ENCODE measurements around the gene ZCCHC2. TPM values are rescaled to one million over a fixed set of nuclear protein-coding genes. Genes with fewer than 3 reads are reported as not detected.

Gene ZCCHC2
- total RNA-seq, 1 experiment from 2014 or later: 8.3 TPM

DNA sequence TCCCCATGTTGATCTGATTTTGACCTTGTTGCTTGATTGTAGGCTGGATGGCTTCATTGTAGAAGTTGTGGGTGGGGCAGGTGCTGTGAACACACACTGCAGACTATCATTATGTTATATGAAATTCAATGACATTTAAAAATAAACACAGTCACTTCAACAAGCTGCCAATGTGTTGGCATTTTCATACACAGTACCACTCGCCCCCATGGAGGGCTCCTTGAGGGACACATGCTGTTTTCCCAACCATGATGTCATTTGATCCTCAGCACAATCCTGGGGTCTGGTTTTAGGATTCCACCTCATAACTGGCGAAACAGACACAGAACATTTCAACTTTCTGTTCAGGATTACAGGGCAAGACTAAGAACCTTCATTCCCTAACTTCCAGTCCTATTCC, 86.9 kb downstream of the ZCCHC2 start:
- no peak for DNase-seq (ENCODE audit: low spot score)

DNA sequence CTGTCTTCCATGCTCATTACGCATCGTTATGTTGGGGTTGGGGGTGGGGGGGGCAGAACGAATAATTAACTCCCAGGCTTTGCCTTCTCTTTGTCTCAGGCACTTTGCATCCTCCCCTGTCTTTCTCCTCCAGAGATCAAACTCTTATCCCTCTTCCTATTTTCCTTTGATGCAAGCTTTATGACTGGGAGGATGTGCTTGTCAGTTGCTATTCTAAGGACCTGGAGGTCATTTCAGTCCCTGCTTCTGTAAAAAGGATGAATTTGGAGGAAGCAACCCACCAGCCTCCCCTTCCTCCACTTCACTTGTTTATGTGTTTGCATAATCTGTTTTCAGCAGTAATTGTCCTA, 87.5 kb downstream of the ZCCHC2 start:
- no peak for DNase-seq (ENCODE audit: low spot score)

DNA sequence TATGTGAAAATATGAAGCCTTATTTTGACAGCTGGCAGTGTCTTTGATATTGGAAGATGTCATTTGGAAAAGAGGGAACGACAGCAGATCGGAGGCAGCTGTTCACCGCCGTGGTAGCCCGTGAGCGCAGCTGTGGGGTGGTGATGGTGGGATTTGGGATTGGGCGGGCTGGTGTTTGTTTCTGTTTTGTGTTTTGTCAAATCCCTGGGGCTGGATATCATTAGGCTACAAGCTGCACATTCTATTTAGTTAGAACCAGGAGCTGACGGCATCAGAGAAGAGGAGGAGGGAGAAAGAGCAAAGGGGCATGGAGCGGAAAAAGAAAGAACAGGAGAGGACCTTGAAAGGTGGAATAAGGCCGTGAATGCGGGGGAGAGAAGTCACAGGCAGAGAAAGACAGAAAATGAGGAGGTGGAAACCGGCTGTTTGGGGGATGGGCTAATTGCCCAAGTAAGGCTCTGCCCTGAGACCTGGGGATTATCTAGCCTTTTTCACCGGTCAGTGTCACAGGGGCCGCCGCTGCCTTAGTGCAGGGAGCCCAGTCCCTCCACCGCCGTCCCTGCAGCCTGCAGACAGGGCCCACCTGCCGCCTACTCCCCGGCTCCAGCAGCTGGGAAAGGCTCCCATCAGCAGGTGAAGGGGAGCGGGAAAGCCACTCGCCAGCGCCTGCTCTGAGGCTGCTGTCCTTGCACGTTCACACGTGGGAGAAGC, 88.0 kb downstream of the ZCCHC2 start:
- no peak for DNase-seq (ENCODE audit: low spot score)

DNA sequence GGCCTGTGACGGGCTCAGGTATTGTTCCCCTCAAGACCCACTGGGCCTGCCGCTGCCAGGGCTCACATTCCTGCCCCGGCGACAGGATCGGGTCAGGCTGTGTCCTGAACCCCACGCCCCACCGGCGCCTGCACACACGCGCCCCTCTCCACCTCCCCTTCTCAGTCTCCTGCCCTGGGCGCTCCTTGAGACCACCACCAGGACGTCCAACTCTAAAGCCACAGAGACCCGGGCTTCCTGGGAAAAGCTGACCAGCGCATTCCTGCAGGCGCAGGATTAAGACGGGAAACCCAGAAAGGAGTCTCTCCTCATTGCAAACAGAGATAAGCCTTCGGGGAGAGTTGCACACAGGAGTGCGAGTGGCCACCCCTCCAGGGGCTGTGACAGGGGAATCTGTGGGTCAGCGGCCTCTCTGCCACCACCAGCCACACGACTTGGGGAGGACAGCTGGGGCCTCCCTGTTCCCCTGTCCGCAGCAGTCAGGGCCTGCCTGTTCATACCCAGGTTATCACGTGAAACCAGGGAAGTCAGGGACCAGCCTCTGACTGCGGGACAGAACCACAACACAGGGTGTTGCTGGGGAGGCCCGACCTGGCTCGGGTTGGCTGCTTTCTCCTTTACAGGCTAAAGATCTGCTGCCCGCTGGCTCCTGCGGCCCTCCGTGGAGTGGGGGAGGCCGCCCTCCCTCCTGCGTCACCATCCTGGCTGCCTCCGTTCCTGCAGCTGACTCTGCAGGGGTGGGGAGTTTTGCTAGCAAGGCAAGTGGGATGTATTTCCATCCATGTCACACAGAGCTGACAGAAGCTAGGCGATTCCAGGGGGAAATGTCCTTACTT, 88.8 kb downstream of the ZCCHC2 start:
- no peak for DNase-seq (ENCODE audit: low spot score)

DNA sequence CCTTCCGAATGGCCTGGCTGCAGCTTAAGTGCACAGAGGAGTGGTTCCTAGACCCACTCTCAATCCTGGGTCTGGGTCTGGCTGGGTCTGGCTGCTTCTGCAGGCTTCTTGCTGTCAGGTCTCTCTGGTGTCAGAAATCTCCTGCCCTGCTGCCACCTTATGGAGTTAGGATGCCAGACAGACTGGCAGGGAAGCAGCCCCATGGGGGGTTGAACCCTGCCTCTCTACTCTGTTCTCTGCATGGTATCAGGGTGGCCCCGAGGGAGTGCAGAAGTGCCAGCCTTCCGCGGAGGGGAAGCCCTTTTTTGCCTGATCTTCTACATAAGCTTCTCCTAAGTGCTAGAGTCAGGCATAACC, 89.4 kb downstream of the ZCCHC2 start:
- no peak for DNase-seq (ENCODE audit: low spot score)

DNA sequence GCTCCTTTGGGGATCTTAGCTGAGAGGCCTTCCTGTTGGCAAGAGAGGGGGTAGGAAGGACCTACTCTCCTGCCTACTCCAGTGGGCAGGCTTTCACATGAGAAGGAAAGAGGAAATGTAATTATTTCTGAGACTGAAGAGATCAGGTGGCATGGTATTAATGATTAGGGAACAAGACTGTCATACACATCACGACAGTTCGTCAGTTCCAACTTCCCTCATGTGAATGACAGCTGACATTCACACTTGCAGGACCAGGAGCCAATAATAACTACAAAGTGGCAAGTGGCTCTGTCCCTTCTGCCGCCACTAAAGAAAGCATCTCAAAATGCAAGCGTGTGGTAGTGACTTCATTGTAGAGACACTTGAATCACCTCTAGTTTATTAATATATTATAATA, 90.0 kb downstream of the ZCCHC2 start:
- DNase-seq (ENCODE audit: low spot score): no peak

DNA sequence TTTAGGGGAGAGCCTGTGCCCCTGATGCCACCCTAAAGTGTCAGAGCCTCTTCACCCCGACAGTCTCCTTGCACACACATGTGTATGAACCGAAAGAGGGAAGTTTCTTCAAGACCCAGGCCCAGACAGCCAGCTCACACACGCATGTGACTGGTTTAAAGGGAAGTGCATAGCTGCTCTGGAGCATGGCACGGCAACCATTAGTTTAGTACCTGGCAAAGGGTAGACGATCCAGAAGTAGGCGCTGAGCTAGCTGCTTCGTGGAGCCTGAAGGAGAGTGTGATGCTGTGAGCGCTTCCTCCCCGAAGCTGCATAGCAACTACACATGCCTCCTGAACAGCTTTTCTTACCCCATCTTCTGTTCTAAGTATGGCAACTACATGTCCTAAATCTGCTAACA, 91.7 kb downstream of the ZCCHC2 start:
- no peak for DNase-seq (ENCODE audit: low spot score)

DNA sequence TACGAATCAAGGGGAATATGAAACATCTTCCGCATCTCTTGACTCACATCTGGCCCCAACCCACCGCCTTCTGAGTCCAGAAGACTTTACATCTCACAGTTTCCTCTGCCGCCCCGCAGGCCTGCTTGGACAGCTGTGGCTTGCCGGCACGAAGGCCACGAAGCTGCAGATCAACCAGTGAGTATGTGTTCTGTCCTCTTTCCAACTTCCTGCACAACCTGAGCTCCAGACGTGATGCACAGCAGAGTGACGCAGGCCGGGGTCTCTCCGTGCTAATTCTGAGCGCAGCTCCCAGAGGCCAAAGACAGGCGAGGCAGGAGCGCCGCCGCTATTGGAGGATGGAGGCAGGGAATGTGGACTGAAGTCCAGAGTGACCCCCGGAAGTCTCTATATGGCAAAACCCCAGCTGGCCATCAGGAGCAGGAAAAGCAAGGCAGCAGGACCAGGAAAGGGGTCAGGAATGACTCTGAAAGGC, 93.5 kb downstream of the ZCCHC2 start:
- DNase-seq (ENCODE audit: low spot score): no peak

DNA sequence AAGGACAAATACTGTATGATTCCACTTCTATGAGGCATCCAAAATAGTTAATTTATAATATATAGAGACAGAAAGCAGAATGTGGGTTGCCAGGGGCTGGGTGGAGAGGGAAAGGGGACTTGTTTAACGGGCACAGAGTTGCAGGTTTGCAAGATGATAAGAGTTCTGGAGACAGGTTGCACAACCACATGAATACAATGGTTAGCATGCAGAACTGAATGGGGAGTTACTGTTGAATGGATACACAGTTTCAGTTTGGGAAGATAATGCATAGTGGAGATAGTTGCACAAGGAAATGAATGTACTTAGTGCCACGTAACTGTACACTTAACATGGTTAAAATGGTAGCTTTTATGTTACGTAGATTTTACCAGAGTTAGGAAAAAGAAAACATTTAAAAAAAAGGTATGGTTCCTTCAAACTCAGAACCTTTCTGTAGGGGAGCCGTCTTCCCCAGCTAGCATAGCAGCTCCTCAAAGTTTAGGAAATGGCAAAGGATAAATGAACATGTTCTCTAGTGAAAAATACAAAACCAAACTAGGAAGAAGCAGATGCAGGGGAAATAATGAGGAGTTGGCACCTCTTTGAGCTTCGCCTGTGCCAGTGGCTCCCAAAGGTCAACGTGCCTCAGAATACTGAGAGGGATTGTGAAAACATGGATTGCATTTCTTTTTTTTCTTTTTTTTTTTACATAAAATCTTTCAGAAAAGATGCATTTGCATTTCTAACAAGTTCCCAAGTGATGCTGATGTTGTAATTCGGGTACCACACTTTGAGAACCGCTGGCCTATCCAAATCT, 95.2 kb downstream of the ZCCHC2 start:
- DNase-seq (ENCODE audit: low spot score): no peak

DNA sequence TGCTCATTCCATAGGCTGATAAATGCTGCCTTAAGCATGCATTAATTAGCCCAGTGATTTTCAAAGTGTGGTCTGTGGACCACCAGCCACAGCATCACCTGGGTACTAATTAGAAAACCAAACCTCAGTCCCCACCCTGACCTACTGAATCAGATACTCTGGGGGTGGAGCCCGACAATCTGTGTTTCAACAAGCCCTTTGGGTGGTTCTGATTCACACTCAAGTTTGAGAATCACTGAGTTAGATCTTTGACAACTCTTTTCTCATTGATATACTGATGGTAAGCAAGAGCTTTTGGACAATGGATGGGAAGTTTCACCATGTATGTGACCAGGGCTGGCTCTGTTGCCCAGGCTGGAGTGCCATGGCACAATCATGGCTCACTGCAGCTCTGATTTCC, 95.9 kb downstream of the ZCCHC2 start:
- no peak for DNase-seq (ENCODE audit: low spot score)

DNA sequence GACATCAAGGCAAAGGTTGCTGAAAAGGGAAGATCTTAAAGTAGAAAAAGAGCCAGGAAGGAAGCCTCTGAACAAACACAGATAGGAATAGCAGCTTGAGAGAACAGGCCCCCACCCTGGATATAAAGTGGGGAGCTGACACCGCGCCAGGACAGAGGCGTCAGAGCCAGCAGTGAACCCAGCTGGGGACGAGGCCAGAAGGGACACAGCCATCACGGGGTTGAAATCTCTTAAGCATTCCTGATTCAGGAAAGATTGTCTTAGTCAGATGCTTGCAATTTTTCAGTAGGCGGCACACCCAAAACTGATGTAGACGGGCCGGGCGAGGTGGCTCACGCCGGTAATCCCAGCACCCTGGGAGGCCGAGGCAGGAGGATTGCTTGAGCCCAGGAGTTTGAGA, 98.7 kb downstream of the ZCCHC2 start:
- DNase-seq (ENCODE audit: low spot score): peak; percentile 85

DNA sequence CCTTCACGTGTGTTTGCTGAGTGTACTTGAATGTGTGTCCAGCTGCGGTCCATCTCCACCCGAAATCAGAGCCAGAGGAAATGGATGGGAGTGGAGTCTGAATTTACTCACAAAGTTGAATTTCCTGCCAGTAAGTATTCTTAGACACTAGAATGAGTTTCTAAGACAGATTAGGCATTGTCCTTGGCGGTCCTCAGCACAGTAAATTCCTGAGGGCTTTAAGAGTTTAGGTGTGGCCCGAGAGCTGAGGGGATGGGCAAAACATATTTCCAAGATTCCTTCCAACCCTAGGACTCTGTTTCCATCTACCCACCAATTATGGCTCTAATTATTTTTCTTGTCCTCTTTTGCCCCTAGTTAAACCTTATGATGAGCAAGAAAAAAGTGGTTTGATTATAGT, 102.2 kb downstream of the ZCCHC2 start:
- DNase-seq (ENCODE audit: low spot score): peak; percentile 84

Other genes starting within 250 kb of the ZCCHC2 start
- 0.62 and 3.4 TPM in 2 replicates for gene TNFRSF11A, start 197.7 kb upstream of the ZCCHC2 start, total RNA-seq (2014; rRNA removed; shearing (Covaris generic))
- gene PHLPP1, start 192.5 kb downstream of the ZCCHC2 start, total RNA-seq (2014; rRNA removed; shearing (Covaris generic)): 6.4 and 7.9 TPM in 2 replicates